ENCODE results near the gene KTN1. TPM values are rescaled to one million over a fixed set of nuclear protein-coding genes. Genes with fewer than 3 reads are reported as not detected.

KTN1 gene
- polyA plus RNA-seq, 2 donors: 45.8 to 63.1 TPM

GRCh38 chr14:55705651-55706364, 125.8 kb downstream of the KTN1 start:
- Histone ChIP-seq H3K27me3 (ENCODE audit: control insufficient read depth in 1 of 2, insufficient read depth in 2 of 2, low read length in 2 of 2) (no peaks in the 10 kb centered on the region), H3K4me1 (ENCODE audit: control insufficient read depth in 2 of 2, insufficient read depth in 2 of 2, low read length in 1 of 2) (peaks cover 0 to 5% of the 10 kb centered on the region in 2 donors), H3K4me3 (ENCODE audit: low read depth in 1 of 2, low read length in 2 of 2) (no peak overlapping the region), H3K36me3 (ENCODE audit: control insufficient read depth in 2 of 2, insufficient read depth in 2 of 2, low read length in 1 of 2) (no peaks in the 10 kb centered on the region), H3K9me3 (ENCODE audit: control insufficient read depth in 2 of 2, insufficient read depth in 1 of 2, low read depth in 1 of 2, low read length in 1 of 2) (no peaks in the 10 kb centered on the region), H3K27ac (ENCODE audit: low read depth in 2 of 2, low read length in 1 of 2) (no peak overlapping the region)
- 43 to 56% methylated on average over 5 of the region's 5 CpGs for WGBS, 2 donors

GRCh38 chr14:55706365-55706684, 126.3 kb downstream of the KTN1 start:
- 53% methylated on average over 1 of the region's 1 CpG for WGBS, 2 donors
- H3K4me3 ChIP-seq (ENCODE audit: low read depth in 1 of 2, low read length in 2 of 2): no peak overlapping the region

DNA sequence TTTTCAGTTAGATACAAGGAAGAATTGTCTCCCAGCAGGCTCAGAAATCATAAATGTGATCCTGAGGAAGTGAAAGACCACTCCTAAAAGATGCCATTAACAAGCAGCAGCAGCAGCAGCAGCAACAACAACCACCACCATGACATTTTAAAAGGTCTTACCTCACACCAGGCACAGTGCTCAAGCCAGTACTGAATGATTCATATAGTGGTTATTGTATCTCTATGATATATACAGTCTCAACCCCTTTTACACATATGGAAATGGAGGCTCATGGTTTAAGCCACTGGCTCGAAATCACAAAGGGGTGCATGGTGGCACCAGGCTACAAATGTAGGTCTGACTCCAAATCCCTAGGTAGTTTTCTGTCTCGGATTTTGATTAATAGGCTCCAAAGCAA, 126.9 kb downstream of the KTN1 start:
- 47 to 57% methylated on average over 2 of the region's 2 CpGs for WGBS, 2 donors
- H3K27ac ChIP-seq (ENCODE audit: low read depth in 2 of 2, low read length in 1 of 2): no peak overlapping the region
- no peaks in the 10 kb centered on the region for H3K36me3 ChIP-seq (ENCODE audit: control insufficient read depth in 2 of 2, insufficient read depth in 2 of 2, low read length in 1 of 2)
- no peaks in the 10 kb centered on the region for H3K27me3 ChIP-seq (ENCODE audit: control insufficient read depth in 1 of 2, insufficient read depth in 2 of 2, low read length in 2 of 2)
- H3K4me1 ChIP-seq (ENCODE audit: control insufficient read depth in 2 of 2, insufficient read depth in 2 of 2, low read length in 1 of 2): peaks cover 2 to 5% of the 10 kb centered on the region in 2 donors
- no peaks in the 10 kb centered on the region for H3K9me3 ChIP-seq (ENCODE audit: control insufficient read depth in 2 of 2, insufficient read depth in 1 of 2, low read depth in 1 of 2, low read length in 1 of 2)
- H3K4me3 ChIP-seq (ENCODE audit: low read depth in 1 of 2, low read length in 2 of 2): no peak overlapping the region

More at GRCh38 chr14:55706365-55706684, 126.3 kb downstream of the KTN1 start:
- no peaks in the 10 kb centered on the region for H3K9me3 ChIP-seq (ENCODE audit: control insufficient read depth in 2 of 2, insufficient read depth in 1 of 2, low read depth in 1 of 2, low read length in 1 of 2)
- no peak overlapping the region for H3K27ac ChIP-seq (ENCODE audit: low read depth in 2 of 2, low read length in 1 of 2)
- peaks cover 2 to 5% of the 10 kb centered on the region in 2 donors for H3K4me1 ChIP-seq (ENCODE audit: control insufficient read depth in 2 of 2, insufficient read depth in 2 of 2, low read length in 1 of 2)
- no peaks in the 10 kb centered on the region for H3K36me3 ChIP-seq (ENCODE audit: control insufficient read depth in 2 of 2, insufficient read depth in 2 of 2, low read length in 1 of 2)
- no peaks in the 10 kb centered on the region for H3K27me3 ChIP-seq (ENCODE audit: control insufficient read depth in 1 of 2, insufficient read depth in 2 of 2, low read length in 2 of 2)

DNA sequence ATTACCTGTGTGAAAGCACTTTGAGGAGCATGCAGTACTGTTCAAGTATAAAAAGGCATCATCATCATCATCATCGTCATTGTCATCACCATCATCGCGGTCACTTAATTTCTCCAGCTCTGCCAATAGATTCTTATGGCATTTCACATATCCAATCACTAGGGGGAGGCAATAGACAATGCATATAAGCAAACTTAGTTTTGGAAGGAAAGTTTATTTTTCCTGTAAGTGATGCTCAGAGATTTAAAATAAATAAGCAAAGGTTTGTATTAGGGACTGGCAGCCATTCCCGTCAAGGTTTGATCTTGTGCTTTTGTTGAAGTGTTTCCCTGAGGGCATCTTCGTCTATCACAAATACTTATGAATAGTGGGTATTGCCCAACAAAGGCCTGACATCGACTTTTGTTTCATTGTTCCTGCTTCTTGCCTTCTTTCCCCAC, 127.4 kb downstream of the KTN1 start:
- Histone ChIP-seq H3K9me3 (ENCODE audit: control insufficient read depth in 2 of 2, insufficient read depth in 1 of 2, low read depth in 1 of 2, low read length in 1 of 2) (no peaks in the 10 kb centered on the region), H3K4me1 (ENCODE audit: control insufficient read depth in 2 of 2, insufficient read depth in 2 of 2, low read length in 1 of 2) (peaks cover 2 to 5% of the 10 kb centered on the region in 2 donors), H3K36me3 (ENCODE audit: control insufficient read depth in 2 of 2, insufficient read depth in 2 of 2, low read length in 1 of 2) (no peaks in the 10 kb centered on the region), H3K27ac (ENCODE audit: low read depth in 2 of 2, low read length in 1 of 2) (no peak overlapping the region), H3K27me3 (ENCODE audit: control insufficient read depth in 1 of 2, insufficient read depth in 2 of 2, low read length in 2 of 2) (no peaks in the 10 kb centered on the region), H3K4me3 (ENCODE audit: low read depth in 1 of 2, low read length in 2 of 2) (no peak overlapping the region)
- 29 to 30% methylated on average over 6 of the region's 6 CpGs for WGBS, 2 donors

DNA sequence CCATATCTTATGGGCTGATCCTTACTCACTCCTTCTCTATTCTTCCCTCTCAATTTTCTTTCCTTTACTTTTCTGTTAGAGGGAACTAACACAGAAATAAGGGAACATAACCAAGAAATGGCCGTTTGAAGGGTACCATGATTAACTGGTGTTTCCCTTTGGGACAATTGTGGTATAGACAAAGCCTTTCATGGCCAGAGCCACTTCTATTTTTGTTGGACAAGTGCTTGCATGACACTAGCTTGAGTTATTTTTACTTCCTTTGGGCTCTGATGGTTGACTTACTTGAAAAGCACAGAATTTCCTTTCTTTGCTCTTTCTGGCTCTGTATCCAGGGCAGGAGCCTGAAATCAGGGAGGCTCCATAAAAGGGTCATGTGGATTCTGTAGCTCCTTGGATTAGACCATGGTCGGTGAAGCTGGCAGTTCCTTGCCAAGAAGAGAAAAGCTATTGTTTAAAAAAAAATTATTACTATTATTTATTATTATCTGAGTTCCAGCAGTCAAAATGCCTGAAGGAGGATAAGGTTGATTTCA, 130.6 kb downstream of the KTN1 start:
- H3K4me1 ChIP-seq (ENCODE audit: control insufficient read depth in 2 of 2, insufficient read depth in 2 of 2, low read length in 1 of 2): peaks cover 1 to 2% of the 10 kb centered on the region in 2 donors
- H3K36me3 ChIP-seq (ENCODE audit: control insufficient read depth in 2 of 2, insufficient read depth in 2 of 2, low read length in 1 of 2): no peaks in the 10 kb centered on the region
- 56 to 59% methylated on average over 2 of the region's 2 CpGs for WGBS, 2 donors
- H3K27ac ChIP-seq (ENCODE audit: low read depth in 2 of 2, low read length in 1 of 2): no peak overlapping the region
- H3K27me3 ChIP-seq (ENCODE audit: control insufficient read depth in 1 of 2, insufficient read depth in 2 of 2, low read length in 2 of 2): no peaks in the 10 kb centered on the region
- no peak overlapping the region for H3K4me3 ChIP-seq (ENCODE audit: low read depth in 1 of 2, low read length in 2 of 2)
- H3K9me3 ChIP-seq (ENCODE audit: control insufficient read depth in 2 of 2, insufficient read depth in 1 of 2, low read depth in 1 of 2, low read length in 1 of 2): no peaks in the 10 kb centered on the region

DNA sequence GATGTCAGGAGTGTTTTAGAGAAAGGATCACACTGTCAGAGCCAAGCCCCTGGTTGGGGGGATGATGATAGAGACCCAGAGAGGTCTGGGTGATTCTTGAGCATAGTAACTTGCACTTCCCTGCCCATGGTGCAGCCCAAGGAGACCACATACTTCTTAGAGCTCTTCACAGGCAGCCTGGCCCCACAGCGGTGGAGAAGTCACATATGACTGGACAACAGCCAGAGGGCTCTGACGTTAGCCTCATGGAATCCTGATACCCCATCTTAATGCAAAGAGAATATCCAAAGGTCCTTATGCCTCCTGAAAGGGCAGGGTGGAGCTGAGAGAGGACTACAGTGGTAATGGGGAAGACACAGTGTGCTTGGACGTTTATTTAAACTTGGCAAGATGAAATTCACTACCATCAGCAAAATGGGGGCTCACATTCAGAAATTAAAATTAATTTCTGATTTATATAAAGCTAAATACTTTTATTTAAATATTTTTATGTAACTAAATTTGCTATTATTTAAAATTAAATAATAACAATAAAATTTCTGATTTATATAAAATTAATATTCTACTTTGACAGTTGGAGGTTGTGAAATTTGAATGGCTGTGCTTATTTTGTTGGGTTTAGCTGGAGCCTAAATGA, 131.3 kb downstream of the KTN1 start:
- Histone ChIP-seq H3K27ac (ENCODE audit: low read depth in 2 of 2, low read length in 1 of 2) (no peak overlapping the region), H3K36me3 (ENCODE audit: control insufficient read depth in 2 of 2, insufficient read depth in 2 of 2, low read length in 1 of 2) (no peaks in the 10 kb centered on the region), H3K9me3 (ENCODE audit: control insufficient read depth in 2 of 2, insufficient read depth in 1 of 2, low read depth in 1 of 2, low read length in 1 of 2) (no peaks in the 10 kb centered on the region), H3K27me3 (ENCODE audit: control insufficient read depth in 1 of 2, insufficient read depth in 2 of 2, low read length in 2 of 2) (no peaks in the 10 kb centered on the region), H3K4me1 (ENCODE audit: control insufficient read depth in 2 of 2, insufficient read depth in 2 of 2, low read length in 1 of 2) (peaks cover 0 to 2% of the 10 kb centered on the region in 2 donors), H3K4me3 (ENCODE audit: low read depth in 1 of 2, low read length in 2 of 2) (no peak overlapping the region)
- 68 to 71% methylated on average over 3 of the region's 3 CpGs for WGBS, 2 donors

- Histone ChIP-seq H3K9me3 (ENCODE audit: control insufficient read depth in 2 of 2, insufficient read depth in 1 of 2, low read depth in 1 of 2, low read length in 1 of 2) (no peaks in the 10 kb centered on the region), H3K4me1 (ENCODE audit: control insufficient read depth in 2 of 2, insufficient read depth in 2 of 2, low read length in 1 of 2) (peaks cover 0 to 2% of the 10 kb centered on the region in 2 donors), H3K27me3 (ENCODE audit: control insufficient read depth in 1 of 2, insufficient read depth in 2 of 2, low read length in 2 of 2) (no peaks in the 10 kb centered on the region), H3K4me3 (ENCODE audit: low read depth in 1 of 2, low read length in 2 of 2) (no peak overlapping the region), H3K27ac (ENCODE audit: low read depth in 2 of 2, low read length in 1 of 2) (no peak overlapping the region), H3K36me3 (ENCODE audit: control insufficient read depth in 2 of 2, insufficient read depth in 2 of 2, low read length in 1 of 2) (no peaks in the 10 kb centered on the region)
- 90 to 91% methylated on average over 5 of the region's 5 CpGs for WGBS, 2 donors
Measured at GRCh38 chr14:55712491-55712890, 132.5 kb downstream of the KTN1 start.

DNA sequence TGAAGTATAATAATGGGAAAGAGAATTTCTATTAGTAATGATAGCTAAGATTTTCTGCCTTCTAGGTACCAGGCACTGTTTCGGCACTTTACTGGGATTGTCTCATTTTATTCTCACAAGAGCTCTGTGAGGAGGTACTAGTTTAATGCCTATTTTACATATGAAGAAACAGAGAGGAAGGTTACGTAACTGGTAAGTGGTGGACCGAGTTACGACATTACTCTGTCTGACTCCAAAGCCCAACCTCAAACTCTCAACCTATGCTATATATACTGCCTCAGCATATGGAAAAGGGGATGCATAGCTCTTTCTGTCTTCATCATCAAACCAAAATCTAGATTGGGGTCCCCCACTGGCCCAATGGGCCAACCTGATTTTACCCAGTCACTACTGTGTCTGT, 133.5 kb downstream of the KTN1 start:
- Histone ChIP-seq H3K4me1 (ENCODE audit: control insufficient read depth in 2 of 2, insufficient read depth in 2 of 2, low read length in 1 of 2) (peaks cover 0 to 2% of the 10 kb centered on the region in 2 donors), H3K4me3 (ENCODE audit: low read depth in 1 of 2, low read length in 2 of 2) (no peak overlapping the region), H3K27me3 (ENCODE audit: control insufficient read depth in 1 of 2, insufficient read depth in 2 of 2, low read length in 2 of 2) (no peaks in the 10 kb centered on the region), H3K9me3 (ENCODE audit: control insufficient read depth in 2 of 2, insufficient read depth in 1 of 2, low read depth in 1 of 2, low read length in 1 of 2) (no peaks in the 10 kb centered on the region), H3K27ac (ENCODE audit: low read depth in 2 of 2, low read length in 1 of 2) (no peak overlapping the region), H3K36me3 (ENCODE audit: control insufficient read depth in 2 of 2, insufficient read depth in 2 of 2, low read length in 1 of 2) (no peaks in the 10 kb centered on the region)
- WGBS, 2 donors: 84 to 89% methylated on average over 4 of the region's 4 CpGs

DNA sequence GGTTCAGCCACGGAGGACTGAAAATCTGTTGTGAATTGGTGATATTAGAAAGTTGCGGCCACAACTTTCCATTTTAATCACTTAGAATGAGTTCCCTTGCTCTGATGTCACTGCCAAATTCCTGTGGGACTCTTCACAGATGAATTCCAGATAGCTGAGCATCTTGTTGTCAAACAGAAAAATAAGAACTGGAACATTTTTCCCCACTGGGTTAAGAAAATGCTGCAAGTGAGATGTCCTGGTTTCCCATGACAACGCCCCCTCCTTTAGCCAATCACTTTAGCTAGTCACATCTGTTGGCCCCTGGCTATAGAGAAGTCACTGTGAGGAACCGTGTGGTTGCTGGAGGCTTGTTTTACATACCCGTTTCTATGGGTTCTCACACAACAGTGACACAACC, 135.9 kb downstream of the KTN1 start:
- Histone ChIP-seq H3K27ac (ENCODE audit: low read depth in 2 of 2, low read length in 1 of 2) (peak overlapping the region in 1 of 2 donors; percentile 5), H3K4me1 (ENCODE audit: control insufficient read depth in 2 of 2, insufficient read depth in 2 of 2, low read length in 1 of 2) (peaks cover 0 to 2% of the 10 kb centered on the region in 2 donors), H3K9me3 (ENCODE audit: control insufficient read depth in 2 of 2, insufficient read depth in 1 of 2, low read depth in 1 of 2, low read length in 1 of 2) (no peaks in the 10 kb centered on the region), H3K36me3 (ENCODE audit: control insufficient read depth in 2 of 2, insufficient read depth in 2 of 2, low read length in 1 of 2) (no peaks in the 10 kb centered on the region), H3K4me3 (ENCODE audit: low read depth in 1 of 2, low read length in 2 of 2) (no peak overlapping the region), H3K27me3 (ENCODE audit: control insufficient read depth in 1 of 2, insufficient read depth in 2 of 2, low read length in 2 of 2) (no peaks in the 10 kb centered on the region)
- WGBS, 2 donors: 59 to 71% methylated on average over 5 of the region's 5 CpGs

Data from esophagus (tissue), 2 donors.